HCT116 (cell line): ENCODE measurements around the gene HNF4A.

Source experiments
- CTCF ChIP-seq, 3 experiments: fragments of 200-600 bp in 1 of 3; sonication (generic) in 1 of 3; IDR thresholded peaks in 2 of 3; conservative IDR thresholded peaks in 1 of 3; 2 replicates each; pipeline ENCODE4 v1.5.1; 2012 to 2017; ENCODE audit warnings: low read depth in 2 of 3, low read length in 2 of 3, antibody characterized with exemption in 1 of 3, borderline replicate concordance in 1 of 3, control low read depth in 1 of 3, mild to moderate bottlenecking in 1 of 3, mixed read lengths in 1 of 3, mixed run types in 1 of 3, moderate library complexity in 1 of 3; ENCODE audit not compliant: insufficient read depth in 1 of 3
- EGR1 ChIP-seq: IDR thresholded peaks from 2 replicates; pipeline ENCODE4 v1.6.1; 2012; ENCODE audit warnings: low read depth
- EZH2 ChIP-seq: fragments of 200-600 bp; sonication (generic); IDR thresholded peaks from 2 replicates; pipeline ENCODE4 v1.6.1; 2017; ENCODE audit warnings: antibody characterized with exemption, mixed run types
- EZH2phosphoT487 ChIP-seq: fragments of 200-600 bp; IDR thresholded peaks from 2 replicates; pipeline ENCODE4 v1.6.1; 2018; ENCODE audit warnings: antibody characterized with exemption, borderline replicate concordance
- JUND ChIP-seq: IDR thresholded peaks from 2 replicates; pipeline ENCODE4 v1.6.1; 2012
- POLR2A ChIP-seq: IDR thresholded peaks from 2 replicates; pipeline ENCODE4 v1.7.0; 2011; ENCODE audit warnings: borderline replicate concordance; ENCODE audit not compliant: insufficient read depth, insufficient read length; ENCODE audit errors: extremely low read depth
- POLR2AphosphoS5 ChIP-seq: IDR thresholded peaks from 2 replicates; pipeline ENCODE4 v1.6.1; 2011; ENCODE audit warnings: mild to moderate bottlenecking, low read depth, low read length, moderate library complexity
- RAD21 ChIP-seq: IDR thresholded peaks from 2 replicates; pipeline ENCODE4 v1.6.1; 2012; ENCODE audit warnings: low read depth, mild to moderate bottlenecking
- REST ChIP-seq: IDR thresholded peaks from 2 replicates; pipeline ENCODE4 v1.6.1; 2012; ENCODE audit warnings: low read depth
- SP1 ChIP-seq: IDR thresholded peaks from 2 replicates; pipeline ENCODE4 v1.6.1; 2012; ENCODE audit warnings: low read depth
- SRF ChIP-seq: IDR thresholded peaks from 2 replicates; pipeline ENCODE4 v1.6.1; 2012; ENCODE audit warnings: low read depth
- ZFX ChIP-seq: fragments of 450-650 bp; IDR thresholded peaks from 2 replicates; pipeline ENCODE4 v1.6.1; 2017
- ZNF274 ChIP-seq: fragments of 200-500 bp; sonication (Bioruptor generic); IDR thresholded peaks from 2 replicates; pipeline ENCODE4 v1.6.1; 2014; ENCODE audit warnings: mild to moderate bottlenecking, low read depth, low read length, inconsistent platforms

GRCh38 chr20:44405257-44405656, 49.8 kb downstream of the HNF4A start:
- TF ChIP-seq SRF (no peak), CTCF (IDR thresholded peaks at IDR 0.05 in 2 of 3, conservative IDR thresholded peaks at IDR 0.05 in 1 of 3; ENCODE audit: borderline replicate concordance in 1 of 3, insufficient read depth in 1 of 3, low read depth in 2 of 3, low read length in 2 of 3) (no peak), EZH2 (no peak), JUND (no peak), ZNF274 (no peak), RAD21 (no peak), POLR2AphosphoS5 (no peak), REST (no peak), SP1 (no peak), POLR2A (no peak), EGR1 (no peak), ZFX (no peak), EZH2phosphoT487 (no peak)
